Stimulated activated CD4-positive, alpha-beta T cell treated with anti-CD3 and anti-CD28 coated beads, Interleukin-15, amount 100 ng/mL, for 48 hours (primary cell): ENCODE measurements around the gene SLITRK4.

ENCODE experiments used
- DNase-seq, 2 donors: peaks; one replicate each; pipeline ENCODE4 v3.0.0-alpha.2; 2020; ENCODE audit warnings: low read depth in 2 of 2

The SLITRK4 gene

GRCh38 chrX:143635915-143636314 is at the start of gene SLITRK4:
SLITRK4 (minus strand) TSS chrX:143636101; CDS start chrX:143631108, 4,993 bp downstream.
- no peak for DNase-seq

GRCh38 chrX:143683486-143683885 is 47.6 kb upstream of the SLITRK4 start:
- no peak for DNase-seq

GRCh38 chrX:143674926-143675325 is 39.0 kb upstream of the SLITRK4 start:
- DNase-seq: no peak

GRCh38 chrX:143669395-143669794 is 33.5 kb upstream of the SLITRK4 start:
- DNase-seq: no peak

- DNase-seq: no peak
These were observed 28.4 kb upstream of the SLITRK4 start for GRCh38 chrX:143664302-143664701.

- no peak for DNase-seq
These were observed 27.9 kb upstream of the SLITRK4 start for GRCh38 chrX:143663755-143664154.

GRCh38 chrX:143661286-143661685 is 25.4 kb upstream of the SLITRK4 start:
- no peak for DNase-seq

GRCh38 chrX:143648705-143649104 is 12.8 kb upstream of the SLITRK4 start:
- DNase-seq: no peak

- no peak for DNase-seq
These were observed 6.5 kb upstream of the SLITRK4 start for GRCh38 chrX:143642426-143642825.

GRCh38 chrX:143636831-143637230 is 930 bp upstream of the SLITRK4 start:
- DNase-seq: no peak

- DNase-seq: no peak
These were observed 1.0 kb downstream of the SLITRK4 start for GRCh38 chrX:143634663-143635455.

- no peak for DNase-seq
These were observed 1.6 kb downstream of the SLITRK4 start for GRCh38 chrX:143634309-143634662.

- DNase-seq: no peak
These were observed 2.2 kb downstream of the SLITRK4 start for GRCh38 chrX:143633461-143634308.

GRCh38 chrX:143632625-143633410 is 3.1 kb downstream of the SLITRK4 start:
- no peak for DNase-seq

GRCh38 chrX:143623657-143624056 is 12.2 kb downstream of the SLITRK4 start:
- no peak for DNase-seq

- no peak for DNase-seq
These were observed 14.6 kb downstream of the SLITRK4 start for GRCh38 chrX:143621276-143621675.

GRCh38 chrX:143615851-143616250 is 20.1 kb downstream of the SLITRK4 start:
- no peak for DNase-seq

- DNase-seq: no peak
These were observed 34.1 kb downstream of the SLITRK4 start for GRCh38 chrX:143601809-143602208.

- DNase-seq: no peak
These were observed 54.7 kb downstream of the SLITRK4 start for GRCh38 chrX:143581240-143581639.

- DNase-seq: no peak
These were observed 55.6 kb downstream of the SLITRK4 start for GRCh38 chrX:143580266-143580665.
